ENCODE measurements around the gene SP140. TPM values are rescaled to one million over a fixed set of nuclear protein-coding genes. Genes with fewer than 3 reads are reported as not detected.

SP140 gene
- total RNA-seq, 1 experiment from 2014 or later = 1.1 TPM

GRCh38 chr2:230227216-230227615 lies 1.7 kb downstream of the SP140 start:
- intact Hi-C loops (cut with micrococcal nuclease; ENCODE audit: unreplicated experiment) = no loop called here
- no TSS peak for BruUV-seq (replicated peaks)
- no peak for TF ChIP-seq SIN3A (IDR thresholded peaks at IDR 0.05; ENCODE audit: borderline replicate concordance, insufficient read depth, low read depth, low read length)
- TF ChIP-seq, protein P1, sequence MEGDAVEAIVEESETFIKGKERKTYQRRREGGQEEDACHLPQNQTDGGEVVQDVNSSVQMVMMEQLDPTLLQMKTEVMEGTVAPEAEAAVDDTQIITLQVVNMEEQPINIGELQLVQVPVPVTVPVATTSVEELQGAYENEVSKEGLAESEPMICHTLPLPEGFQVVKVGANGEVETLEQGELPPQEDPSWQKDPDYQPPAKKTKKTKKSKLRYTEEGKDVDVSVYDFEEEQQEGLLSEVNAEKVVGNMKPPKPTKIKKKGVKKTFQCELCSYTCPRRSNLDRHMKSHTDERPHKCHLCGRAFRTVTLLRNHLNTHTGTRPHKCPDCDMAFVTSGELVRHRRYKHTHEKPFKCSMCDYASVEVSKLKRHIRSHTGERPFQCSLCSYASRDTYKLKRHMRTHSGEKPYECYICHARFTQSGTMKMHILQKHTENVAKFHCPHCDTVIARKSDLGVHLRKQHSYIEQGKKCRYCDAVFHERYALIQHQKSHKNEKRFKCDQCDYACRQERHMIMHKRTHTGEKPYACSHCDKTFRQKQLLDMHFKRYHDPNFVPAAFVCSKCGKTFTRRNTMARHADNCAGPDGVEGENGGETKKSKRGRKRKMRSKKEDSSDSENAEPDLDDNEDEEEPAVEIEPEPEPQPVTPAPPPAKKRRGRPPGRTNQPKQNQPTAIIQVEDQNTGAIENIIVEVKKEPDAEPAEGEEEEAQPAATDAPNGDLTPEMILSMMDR (IDR thresholded peaks at IDR 0.05) = no peak
- no peak for TF ChIP-seq TCF7L2 (IDR thresholded peaks at IDR 0.05; ENCODE audit: low read depth, low read length)
- TF ChIP-seq REST (IDR thresholded peaks at IDR 0.05; ENCODE audit: insufficient read depth in 1 of 2, low read depth in 2 of 2, low read length in 1 of 2) = no peak
- no peak for TF ChIP-seq POLR2AphosphoS5 (IDR thresholded peaks at IDR 0.05; ENCODE audit: low read depth, low read length)
- Histone ChIP-seq H3K27ac (ENCODE audit: low read length) (no peak overlapping the region), H3K9me3 (ENCODE audit: control insufficient read depth, insufficient read depth, low read depth, low read length) (peaks cover 4% of the 10 kb centered on the region; the same call in 1 of the 2 replicates), H3K27me3 (ENCODE audit: control insufficient read depth, insufficient read depth, low read length) (no peaks in the 10 kb centered on the region), H3K4me3 (ENCODE audit: low read depth in 2 of 2, low read length in 2 of 2) (no peak overlapping the region), H3K4me1 (ENCODE audit: control insufficient read depth, insufficient read depth, low read length) (no peaks in the 10 kb centered on the region), H3K36me3 (ENCODE audit: control insufficient read depth, insufficient read depth, low read length) (no peaks in the 10 kb centered on the region)
- ATAC-seq (no peak), DNase-seq (ENCODE audit: low read depth, low spot score) (no peak)
- in situ Hi-C loops (cut with HindIII; ENCODE audit: low pct_unique_long_range_greater_than_20kb, low sequenced_read_pairs) = no loop called here
- POLR2A ChIA-PET = no interaction called here
- CTCF ChIA-PET = no interaction called here

DNA sequence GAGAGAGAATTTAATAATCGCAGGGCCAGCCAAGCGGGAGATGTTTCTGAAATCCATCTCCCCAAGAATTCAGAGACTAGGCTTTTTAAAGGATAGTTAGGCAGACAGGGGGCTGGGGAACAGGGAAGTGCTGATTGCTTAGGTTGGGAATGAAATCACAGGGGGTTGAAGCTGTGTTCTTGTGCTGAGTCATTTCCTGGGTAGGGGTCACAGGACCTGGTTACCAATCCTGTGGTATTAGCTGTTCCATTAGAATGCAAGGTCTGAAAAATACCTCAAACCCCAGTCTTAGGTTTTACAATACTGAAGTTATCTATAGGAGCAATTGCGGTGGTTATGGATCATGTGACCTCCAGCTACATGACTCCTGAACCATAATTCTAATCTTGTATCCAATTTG lies 4.6 kb downstream of the SP140 start:
- TF ChIP-seq SIN3A (IDR thresholded peaks at IDR 0.05; ENCODE audit: borderline replicate concordance, insufficient read depth, low read depth, low read length) (no peak), REST (IDR thresholded peaks at IDR 0.05; ENCODE audit: insufficient read depth in 1 of 2, low read depth in 2 of 2, low read length in 1 of 2) (no peak), POLR2AphosphoS5 (IDR thresholded peaks at IDR 0.05; ENCODE audit: low read depth, low read length) (no peak), TCF7L2 (IDR thresholded peaks at IDR 0.05; ENCODE audit: low read depth, low read length) (no peak)
- TF ChIP-seq, protein P1 (IDR thresholded peaks at IDR 0.05) = no peak
- Histone ChIP-seq H3K27me3 (ENCODE audit: control insufficient read depth, insufficient read depth, low read length) (no peaks in the 10 kb centered on the region; the same call in 1 of the 2 replicates), H3K36me3 (ENCODE audit: control insufficient read depth, insufficient read depth, low read length) (no peaks in the 10 kb centered on the region), H3K4me3 (ENCODE audit: low read depth in 2 of 2, low read length in 2 of 2) (no peak overlapping the region), H3K4me1 (ENCODE audit: control insufficient read depth, insufficient read depth, low read length) (no peaks in the 10 kb centered on the region), H3K9me3 (ENCODE audit: control insufficient read depth, insufficient read depth, low read depth, low read length) (peaks cover 4% of the 10 kb centered on the region; the same call in 1 of the 2 replicates), H3K27ac (ENCODE audit: low read length) (no peak overlapping the region)
- DNase-seq (ENCODE audit: low read depth, low spot score) = no peak
- POLR2A ChIA-PET = no interaction called here
- CTCF ChIA-PET = no interaction called here
- in situ Hi-C loops (cut with HindIII; ENCODE audit: low pct_unique_long_range_greater_than_20kb, low sequenced_read_pairs) = no loop called here
- no peak for ATAC-seq
- intact Hi-C loops (cut with micrococcal nuclease; ENCODE audit: unreplicated experiment) = no loop called here
- BruUV-seq (replicated peaks) = no TSS peak
